T-cell (primary cell): ENCODE measurements around the gene NUP42. TPM values are rescaled to one million over a fixed set of nuclear protein-coding genes. Genes with fewer than 3 reads are reported as not detected.

Experiments
- ATAC-seq, 4 experiments: fragments of 200-7000 bp in 3 of 4; fragments of 150-1000 bp in 1 of 4; cut with Tn5 transposase; replicated peaks in 1 of 4; 1 replicate in 3 of 4; 2 replicates in 1 of 4; pipeline ENCODE4 v1.10.0; 2021; ENCODE audit warnings: moderate library complexity in 3 of 4, mild to moderate bottlenecking in 2 of 4, moderate number of reproducible peaks in 1 of 4
- CTCF ChIA-PET, 2 donors: fragments of 300-600 bp; sonication (Branson Sonifier 250); formaldehyde crosslinking; loops; one replicate each; lab custom pipeline; 2022; ENCODE audit warnings: antibody characterized with exemption in 2 of 2; lab: Charles Lee
- POLR2A ChIA-PET, 2 donors: fragments of 300-600 bp; sonication (Branson Sonifier 250); formaldehyde crosslinking; loops; one replicate each; lab custom pipeline; 2022; ENCODE audit warnings: antibody characterized with exemption in 2 of 2; lab: Charles Lee
- DNase-seq, 35 experiments: peaks; one replicate each; pipeline versions ENCODE4 v3.0.0 to v3.0.0-alpha.2; 2013 to 2023
- H3K27ac ChIP-seq: one replicate; pipeline ENCODE4 v1.5.1; 2013; ENCODE audit warnings: low read length
- H3K27me3 ChIP-seq, 2 experiments: replicated peaks in 1 of 2; 1 replicate in 1 of 2; 2 replicates in 1 of 2; pipeline versions ENCODE4 v1.6.1 to v1.7.0; 2013; ENCODE audit warnings: low read length in 1 of 2, mixed read lengths in 1 of 2; ENCODE audit not compliant: control insufficient read depth in 2 of 2, insufficient read depth in 2 of 2; ENCODE audit errors: extremely low read depth in 1 of 2
- H3K36me3 ChIP-seq, 2 donors: 1 replicate in 1 of 2; 2 replicates in 1 of 2; pipeline versions ENCODE4 v1.6.1 to v1.7.0; 2013; ENCODE audit warnings: low read length in 1 of 2; ENCODE audit not compliant: control insufficient read depth in 2 of 2, insufficient read depth in 1 of 2; ENCODE audit errors: extremely low read depth in 1 of 2
- H3K4me1 ChIP-seq, 2 experiments: 1 replicate in 1 of 2; 2 replicates in 1 of 2; pipeline versions ENCODE4 v1.6.1 to v1.7.0; 2013; ENCODE audit warnings: low read length in 2 of 2, mixed read lengths in 1 of 2; ENCODE audit not compliant: insufficient read depth in 2 of 2, control insufficient read depth in 1 of 2; ENCODE audit errors: extremely low read depth in 1 of 2
- H3K4me3 ChIP-seq, 2 donors: 1 replicate in 1 of 2; 2 replicates in 1 of 2; pipeline versions ENCODE4 v1.5.1 to v1.7.0; 2013; ENCODE audit warnings: mild to moderate bottlenecking in 2 of 2, low read length in 1 of 2, moderate library complexity in 1 of 2; ENCODE audit not compliant: control insufficient read depth in 1 of 2; ENCODE audit errors: extremely low read depth in 1 of 2
- H3K9me3 ChIP-seq: 2 replicates; pipeline ENCODE4 v1.7.0; 2013
- H3K27ac Mint-ChIP-seq, 2 donors: one replicate each; pipeline ENCODE4 v1.8.0; 2020 to 2021; ENCODE audit warnings: mild to moderate bottlenecking in 2 of 2, mixed read lengths in 2 of 2
- H3K27me3 Mint-ChIP-seq, 2 donors: one replicate each; pipeline ENCODE4 v1.8.0; 2021 to 2022; ENCODE audit warnings: mixed read lengths in 2 of 2
- H3K36me3 Mint-ChIP-seq: one replicate; pipeline ENCODE4 v1.8.0; 2021; ENCODE audit warnings: mixed read lengths
- H3K4me1 Mint-ChIP-seq, 3 donors: one replicate each; pipeline ENCODE4 v1.8.0; 2020 to 2022; ENCODE audit warnings: mixed read lengths in 3 of 3, mild to moderate bottlenecking in 1 of 3
- H3K4me3 Mint-ChIP-seq, 3 donors: one replicate each; pipeline ENCODE4 v1.8.0; 2020 to 2022; ENCODE audit warnings: mild to moderate bottlenecking in 3 of 3, mixed read lengths in 3 of 3, moderate library complexity in 3 of 3
- H3K9me3 Mint-ChIP-seq, 3 donors: one replicate each; pipeline ENCODE4 v1.8.0; 2020 to 2022; ENCODE audit warnings: mixed read lengths in 3 of 3
- WGBS: methylation state at CpG from one replicate; pipeline ENCODE4 v1.1.5; 2013; ENCODE audit warnings: missing lambda C conversion rate; ENCODE audit not compliant: insufficient coverage; 5-methylcytosine and 5-hydroxymethylcytosine counted together
- total RNA-seq, 35 experiments: library from RNA in 6 of 35; stranded (reverse) in 6 of 35; fragments of 120-200 nt in 1 of 35; gene quantifications; one replicate each; pipeline versions ENCODE4 v1.2.1 to v1.2.4 and lab custom pipeline; 2013 to 2026

Gene NUP42
- total RNA-seq, 5 donors from 2014 or later (not counting 1 experiment from before 2014, with no cell fraction given): 17.5 to 38.9 (median 31.9) TPM

DNA sequence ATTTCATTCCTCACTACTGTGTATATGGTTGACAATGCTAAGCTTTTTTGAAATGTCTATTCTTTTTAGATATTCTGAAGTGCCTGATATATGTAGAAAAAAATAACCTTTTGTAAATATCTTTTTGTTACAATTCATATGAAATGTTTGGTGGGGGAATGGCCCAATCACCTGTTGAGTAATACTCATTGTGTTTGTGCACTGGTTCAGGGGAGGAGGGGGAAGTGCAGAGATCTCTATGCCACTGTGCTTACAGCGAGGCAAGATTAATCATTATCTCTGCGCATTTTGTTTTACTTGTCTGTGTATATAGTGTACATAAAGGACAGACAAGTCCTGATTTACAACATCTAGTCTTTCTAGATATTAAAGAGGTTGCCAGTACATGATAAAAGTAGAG lies 25.2 kb downstream of the NUP42 start:
- CTCF ChIA-PET: no interaction called here
- POLR2A ChIA-PET: no interaction called here
- Histone ChIP-seq H3K36me3 (no peaks in the 10 kb centered on the region), H3K27me3 (peaks cover 0 to 18% of the 10 kb centered on the region in 2 experiments), H3K4me3 (no peak overlapping the region), H3K9me3 (no peaks in the 10 kb centered on the region), H3K27ac (no peak overlapping the region), H3K4me1 (no peaks in the 10 kb centered on the region)
- Mint-ChIP-seq H3K9me3 (no peaks in the 10 kb centered on the region), H3K36me3 (peaks cover 26% of the 10 kb centered on the region), H3K4me3 (peak overlapping the region in 1 of 3 donors; percentile 57), H3K27me3 (peaks cover 26 to 30% of the 10 kb centered on the region in 2 donors), H3K27ac (no peak overlapping the region), H3K4me1 (peaks cover 0 to 8% (median 4%) of the 10 kb centered on the region in 3 donors)
- ATAC-seq: no peak
- no peak for DNase-seq
- no CpG with 5 or more reads among the region's 2 CpGs for WGBS

GRCh38 chr7:23207884-23208283 lies 26.0 kb downstream of the NUP42 start:
- H3K27me3 Mint-ChIP-seq: peaks cover 26 to 30% of the 10 kb centered on the region in 2 donors
- no peak overlapping the region for H3K27ac Mint-ChIP-seq
- Histone ChIP-seq H3K27me3 (peaks cover 0 to 18% of the 10 kb centered on the region in 2 experiments), H3K36me3 (no peaks in the 10 kb centered on the region), H3K27ac (no peak overlapping the region), H3K4me1 (no peaks in the 10 kb centered on the region), H3K9me3 (no peaks in the 10 kb centered on the region), H3K4me3 (no peak overlapping the region)
- no peaks in the 10 kb centered on the region for H3K9me3 Mint-ChIP-seq
- ATAC-seq: no peak
- H3K4me1 Mint-ChIP-seq: peaks cover 0 to 8% (median 4%) of the 10 kb centered on the region in 3 donors
- H3K4me3 Mint-ChIP-seq: no peak overlapping the region
- ChIA-PET CTCF (no interaction called here), POLR2A (no interaction called here)
- H3K36me3 Mint-ChIP-seq: peaks cover 23% of the 10 kb centered on the region
- WGBS: no CpG with 5 or more reads among the region's 3 CpGs
- no peak for DNase-seq

- ChIA-PET POLR2A (no interaction called here), CTCF (no interaction called here)
- H3K4me3 ChIP-seq: no peak overlapping the region
- 90% methylated on average over 2 of the region's 4 CpGs for WGBS
- H3K9me3 ChIP-seq: no peaks in the 10 kb centered on the region
- no peak overlapping the region for H3K27ac ChIP-seq
- DNase-seq (no peak), ATAC-seq (no peak)
- no peaks in the 10 kb centered on the region for H3K36me3 ChIP-seq
- Mint-ChIP-seq H3K27ac (no peak overlapping the region), H3K4me1 (peaks cover 0 to 8% (median 4%) of the 10 kb centered on the region in 3 donors), H3K36me3 (peaks cover 23% of the 10 kb centered on the region), H3K4me3 (no peak overlapping the region), H3K9me3 (no peaks in the 10 kb centered on the region), H3K27me3 (peaks cover 26 to 30% of the 10 kb centered on the region in 2 donors)
- no peaks in the 10 kb centered on the region for H3K4me1 ChIP-seq
- peaks cover 0 to 18% of the 10 kb centered on the region in 2 experiments for H3K27me3 ChIP-seq
These were observed 26.5 kb downstream of the NUP42 start for GRCh38 chr7:23208316-23208715.

DNA sequence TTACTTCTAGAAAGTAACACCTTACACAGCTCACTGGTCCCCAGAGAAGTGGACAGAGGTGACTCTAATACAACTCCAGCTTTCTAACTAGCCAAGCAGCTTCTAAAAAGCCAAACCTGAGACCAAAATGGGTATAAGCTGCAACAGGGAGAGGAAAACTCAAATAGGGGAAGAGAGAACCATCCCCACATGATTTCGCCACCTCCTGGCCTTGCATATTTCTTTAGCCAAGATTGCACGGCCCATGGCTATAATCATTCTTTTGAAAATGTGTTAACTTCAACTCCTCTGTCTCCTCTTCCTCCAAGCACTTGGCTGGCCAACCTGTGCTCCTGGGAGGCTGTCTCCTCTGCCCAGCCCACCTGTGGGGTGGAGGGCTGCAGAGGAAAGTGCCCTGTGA lies 28.7 kb downstream of the NUP42 start:
- no peak for DNase-seq

GRCh38 chr7:23211589-23211988 lies 29.7 kb downstream of the NUP42 start:
- Histone ChIP-seq H3K9me3 (no peaks in the 10 kb centered on the region), H3K27ac (no peak overlapping the region), H3K36me3 (no peaks in the 10 kb centered on the region), H3K4me1 (no peaks in the 10 kb centered on the region), H3K27me3 (peaks cover 0 to 16% of the 10 kb centered on the region in 2 experiments), H3K4me3 (no peak overlapping the region)
- Mint-ChIP-seq H3K4me1 (peaks cover 0 to 1% (median 0%) of the 10 kb centered on the region in 3 donors), H3K4me3 (no peak overlapping the region), H3K27me3 (peaks cover 24 to 25% of the 10 kb centered on the region in 2 donors), H3K27ac (no peak overlapping the region), H3K9me3 (no peaks in the 10 kb centered on the region), H3K36me3 (peaks cover 2% of the 10 kb centered on the region)
- no peak for ATAC-seq
- WGBS: 80% methylated on average over 4 of the region's 11 CpGs
- CTCF ChIA-PET: no interaction called here
- DNase-seq: no peak
- POLR2A ChIA-PET: no interaction called here

More for the DNA sequence above, 28.7 kb downstream of the NUP42 start:
- CTCF ChIA-PET: no interaction called here
- WGBS: no CpG with 5 or more reads among the region's 2 CpGs
- Histone ChIP-seq H3K27ac (no peak overlapping the region), H3K27me3 (peaks cover 0 to 22% of the 10 kb centered on the region in 2 experiments), H3K9me3 (no peaks in the 10 kb centered on the region), H3K4me3 (no peak overlapping the region), H3K36me3 (no peaks in the 10 kb centered on the region), H3K4me1 (no peaks in the 10 kb centered on the region)
- no peak for ATAC-seq
- H3K9me3 Mint-ChIP-seq: no peaks in the 10 kb centered on the region
- no peak overlapping the region for H3K4me3 Mint-ChIP-seq
- peaks cover 0 to 6% (median 2%) of the 10 kb centered on the region in 3 donors for H3K4me1 Mint-ChIP-seq
- H3K27me3 Mint-ChIP-seq: peaks cover 22 to 25% of the 10 kb centered on the region in 2 donors
- POLR2A ChIA-PET: no interaction called here
- peaks cover 4% of the 10 kb centered on the region for H3K36me3 Mint-ChIP-seq
- no peak overlapping the region for H3K27ac Mint-ChIP-seq

GRCh38 chr7:23212395-23212794 lies 30.5 kb downstream of the NUP42 start:
- Mint-ChIP-seq H3K4me1 (no peaks in the 10 kb centered on the region), H3K27me3 (peaks cover 17 to 19% of the 10 kb centered on the region in 2 donors), H3K36me3 (no peaks in the 10 kb centered on the region), H3K27ac (no peak overlapping the region), H3K9me3 (no peaks in the 10 kb centered on the region), H3K4me3 (no peak overlapping the region)
- peaks cover 0 to 19% of the 10 kb centered on the region in 2 experiments for H3K27me3 ChIP-seq
- no peak for DNase-seq
- no peak overlapping the region for H3K4me3 ChIP-seq
- H3K4me1 ChIP-seq: no peaks in the 10 kb centered on the region
- H3K9me3 ChIP-seq: no peaks in the 10 kb centered on the region
- ChIA-PET POLR2A (no interaction called here), CTCF (no interaction called here)
- no peaks in the 10 kb centered on the region for H3K36me3 ChIP-seq
- no peak for ATAC-seq
- H3K27ac ChIP-seq: no peak overlapping the region
- WGBS: 79% methylated on average over 2 of the region's 2 CpGs

DNA sequence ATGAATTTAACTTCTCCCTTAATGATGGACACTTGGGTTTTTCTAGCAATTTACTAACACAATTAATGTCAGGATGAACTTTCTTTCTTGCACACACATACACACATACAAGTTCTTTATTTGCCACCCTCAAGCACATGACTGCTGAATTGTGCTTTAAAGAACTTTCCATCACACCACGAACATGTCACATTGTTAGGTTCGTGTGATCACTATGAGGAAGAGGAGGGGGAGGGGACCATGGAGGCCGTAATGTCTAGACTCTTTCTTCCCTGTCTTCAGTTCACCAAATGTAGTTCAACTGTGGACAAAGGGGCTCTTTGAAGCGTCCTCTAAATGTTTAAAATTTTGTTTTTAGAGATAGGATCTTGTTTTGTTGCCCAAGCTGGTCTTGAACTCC lies 31.0 kb downstream of the NUP42 start:
- no peaks in the 10 kb centered on the region for H3K9me3 ChIP-seq
- H3K4me3 Mint-ChIP-seq: no peak overlapping the region
- peaks cover 13 to 19% of the 10 kb centered on the region in 2 donors for H3K27me3 Mint-ChIP-seq
- DNase-seq: no peak
- H3K27me3 ChIP-seq: peaks cover 0 to 19% of the 10 kb centered on the region in 2 experiments
- no peak for ATAC-seq
- H3K4me1 Mint-ChIP-seq: no peaks in the 10 kb centered on the region
- no peak overlapping the region for H3K27ac Mint-ChIP-seq
- no peak overlapping the region for H3K27ac ChIP-seq
- ChIA-PET CTCF (no interaction called here), POLR2A (no interaction called here)
- H3K4me3 ChIP-seq: no peak overlapping the region
- H3K36me3 ChIP-seq: no peaks in the 10 kb centered on the region
- H3K4me1 ChIP-seq: no peaks in the 10 kb centered on the region
- no peaks in the 10 kb centered on the region for H3K36me3 Mint-ChIP-seq
- H3K9me3 Mint-ChIP-seq: no peaks in the 10 kb centered on the region
- WGBS: no CpG with 5 or more reads among the region's 4 CpGs
